Suprapubic skin (tissue), 3 donors: ENCODE results near the gene OTC.

Source experiments
- CTCF ChIP-seq, 2 donors: fragments of 200-600 bp in 1 of 2; fragments of 450-650 bp in 1 of 2; sonication (generic) in 1 of 2; IDR thresholded peaks; one replicate each; pipeline ENCODE4 v1.5.1; 2016 to 2019; ENCODE audit warnings: antibody characterized with exemption in 2 of 2, mild to moderate bottlenecking in 1 of 2, moderate library complexity in 1 of 2
- POLR2A ChIP-seq, 2 donors: fragments of 450-650 bp; IDR thresholded peaks; one replicate each; pipeline ENCODE4 v1.6.1; 2017; ENCODE audit warnings: antibody characterized with exemption in 2 of 2, mild to moderate bottlenecking in 2 of 2, moderate library complexity in 2 of 2

- TF ChIP-seq POLR2A (IDR thresholded peaks at IDR 0.05): no peak
- no peak for TF ChIP-seq CTCF (IDR thresholded peaks at IDR 0.05)
Observed at GRCh38 chrX:38465686-38466085, 113.3 kb downstream of the OTC start.
